PC-3 (cell line): ENCODE data around the gene C6.

Source experiments
- EZH2 ChIP-seq: fragments of 300-600 bp; sonication (generic); IDR thresholded peaks from one replicate; pipeline ENCODE4 v1.6.1; 2017; ENCODE audit warnings: antibody characterized with exemption, mild to moderate bottlenecking, low read length; ENCODE audit not compliant: unreplicated experiment
- TF ChIP-seq, protein P1 (sequence below): fragments of 300-600 bp; sonication (generic); conservative IDR thresholded peaks from 2 replicates; pipeline ENCODE4 v1.5.1; 2017; ENCODE audit warnings: antibody characterized with exemption, low read depth, mild to moderate bottlenecking, low read length

DNA sequence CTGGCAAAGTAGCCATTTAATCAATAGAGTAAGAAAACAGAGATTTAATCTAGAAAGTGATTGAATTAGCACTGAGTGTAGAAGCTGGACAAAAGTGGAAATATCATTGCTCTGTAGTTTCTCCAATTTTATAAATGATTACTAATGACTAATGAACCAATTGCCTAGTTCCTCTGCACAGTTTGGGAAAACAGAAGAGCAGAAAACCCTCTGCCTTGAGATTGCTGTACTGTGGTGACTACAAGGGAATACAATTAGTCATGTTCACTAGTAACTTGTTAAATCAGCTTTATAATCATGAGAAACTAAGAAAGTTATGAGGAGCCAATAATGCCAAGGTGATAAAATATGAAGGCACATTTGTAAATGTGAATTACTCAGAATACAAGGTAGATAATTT, 21.1 kb upstream of the C6 start:
- TF ChIP-seq, protein P1, sequence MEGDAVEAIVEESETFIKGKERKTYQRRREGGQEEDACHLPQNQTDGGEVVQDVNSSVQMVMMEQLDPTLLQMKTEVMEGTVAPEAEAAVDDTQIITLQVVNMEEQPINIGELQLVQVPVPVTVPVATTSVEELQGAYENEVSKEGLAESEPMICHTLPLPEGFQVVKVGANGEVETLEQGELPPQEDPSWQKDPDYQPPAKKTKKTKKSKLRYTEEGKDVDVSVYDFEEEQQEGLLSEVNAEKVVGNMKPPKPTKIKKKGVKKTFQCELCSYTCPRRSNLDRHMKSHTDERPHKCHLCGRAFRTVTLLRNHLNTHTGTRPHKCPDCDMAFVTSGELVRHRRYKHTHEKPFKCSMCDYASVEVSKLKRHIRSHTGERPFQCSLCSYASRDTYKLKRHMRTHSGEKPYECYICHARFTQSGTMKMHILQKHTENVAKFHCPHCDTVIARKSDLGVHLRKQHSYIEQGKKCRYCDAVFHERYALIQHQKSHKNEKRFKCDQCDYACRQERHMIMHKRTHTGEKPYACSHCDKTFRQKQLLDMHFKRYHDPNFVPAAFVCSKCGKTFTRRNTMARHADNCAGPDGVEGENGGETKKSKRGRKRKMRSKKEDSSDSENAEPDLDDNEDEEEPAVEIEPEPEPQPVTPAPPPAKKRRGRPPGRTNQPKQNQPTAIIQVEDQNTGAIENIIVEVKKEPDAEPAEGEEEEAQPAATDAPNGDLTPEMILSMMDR: no peak
- no peak for TF ChIP-seq EZH2
